Adrenal gland (tissue), 12 donors: ENCODE results near the gene ZNF469. TPM values are rescaled to one million over a fixed set of nuclear protein-coding genes. Genes with fewer than 3 reads are reported as not detected.

ENCODE experiments used
- DNase-seq, 7 donors: peaks; one replicate each; pipeline ENCODE4 v3.0.0-alpha.2; 2019 to 2020
- H3K27ac ChIP-seq, 5 donors: fragments of 200-600 bp; sonication (generic) in 4 of 5; 1 replicate in 3 of 5; 2 replicates in 2 of 5; pipeline versions ENCODE4 v1.5.1 to v1.8.0; 2016 to 2020; ENCODE audit warnings: mild to moderate bottlenecking in 1 of 5
- H3K27me3 ChIP-seq: fragments of 200-600 bp; 2 replicates; pipeline ENCODE4 v1.8.0; 2021
- H3K36me3 ChIP-seq, 2 donors: fragments of 200-600 bp; replicated peaks in 1 of 2; 1 replicate in 1 of 2; 2 replicates in 1 of 2; pipeline versions ENCODE4 v1.5.1 to v1.8.0; 2018 to 2022
- H3K4me1 ChIP-seq, 2 donors: fragments of 200-600 bp; replicated peaks in 1 of 2; 1 replicate in 1 of 2; 2 replicates in 1 of 2; pipeline versions ENCODE4 v1.5.1 to v1.8.0; 2018 to 2021
- H3K4me3 ChIP-seq, 4 donors: fragments of 200-600 bp; sonication (generic) in 3 of 4; one replicate each; pipeline ENCODE4 v1.5.1; 2016 to 2018
- H3K9me3 ChIP-seq, 3 donors: fragments of 200-600 bp; sonication (generic) in 1 of 3; replicated peaks in 1 of 3; 1 replicate in 2 of 3; 2 replicates in 1 of 3; pipeline versions ENCODE4 v1.5.1 to v1.8.0; 2016 to 2021
- CTCF ChIP-seq, 6 experiments: fragments of 450-650 bp in 4 of 6; fragments of 200-600 bp in 2 of 6; sonication (generic) in 1 of 6; IDR thresholded peaks; 1 replicate in 5 of 6; 2 replicates in 1 of 6; pipeline versions ENCODE4 v1.5.1 to v1.8.0; 2016 to 2021; ENCODE audit warnings: antibody characterized with exemption in 6 of 6, mild to moderate bottlenecking in 2 of 6, moderate library complexity in 1 of 6
- POLR2A ChIP-seq, 2 donors: fragments of 450-650 bp; IDR thresholded peaks; one replicate each; pipeline ENCODE4 v1.6.1; 2017; ENCODE audit warnings: antibody characterized with exemption in 2 of 2, mild to moderate bottlenecking in 2 of 2, moderate library complexity in 1 of 2
- WGBS, 4 donors: extraction: QIAGEN DNeasy Blood & Tissue Kit in 2 of 4; methylation state at CpG; one replicate each; pipeline versions ENCODE4 v1.1.5 to v1.1.7; 2013 to 2017; 5-methylcytosine and 5-hydroxymethylcytosine counted together
- intact Hi-C, 2 donors: fragments of 100-400 bp; cut with DNase I; formaldehyde crosslinking; loops; one replicate each; pipeline versions ENCODE4 v1.14.1 to v1.15.0; 2022 to 2023
- polyA plus RNA-seq, 3 donors: library from polyadenylated mRNA; stranded (reverse); fragments of 200-250 nt in 2 of 3; fragments of 350-450 nt in 1 of 3; fragmentation: Illumina TruSeq in 1 of 3; extraction: RNeasy Lipid Tissue Mini Kit (QIAGEN cat#74804) in 1 of 3; gene quantifications; one replicate each; pipeline ENCODE4 v1.2.3, GENCODE V29; 2013 to 2014
- total RNA-seq, 9 donors: library from RNA; depleted of rRNA in 4 of 9; stranded (reverse); fragments of >200 nt in 4 of 9; fragments of 120-200 nt in 1 of 9; fragmentation: NEBNext Ultra II Directional in 1 of 9; extraction: Animal tissue kit (Norgen Biotek cat#: 25700) in 1 of 9; gene quantifications; one replicate each; pipeline versions ENCODE4 v1.1.0 to v1.2.4, GENCODE V29; 2013 to 2023
- donor health status: healthy with polysubstance abuse.
- donor health status: Bipolar disorder and iron deficiency.
- donor health status: DM: yes; HTN: yes; CAD: no.
- donor health status: DM: no; HTN: no; CAD: no.
- donor health status: DM: no; HTN: no; CAD: no.
- donor health status: DM: yes; HTN: yes; CAD: no.

Gene ZNF469
- total and polyA plus RNA-seq, 12 donors, result 0.18 to 5.7 (median 1.9) TPM

GRCh38 chr16:88385831-88386815 lies 3.4 kb downstream of the ZNF469 start:
- no peak for DNase-seq
- H3K36me3 ChIP-seq, result no peaks in the 10 kb centered on the region
- no peak overlapping the region for H3K4me3 ChIP-seq
- no peak overlapping the region for H3K27ac ChIP-seq
- 82 to 92% (median 91%) methylated on average over 26 to 31 of the region's 31 CpGs for WGBS, 4 donors
- H3K4me1 ChIP-seq, result peaks cover 6% of the 10 kb centered on the region in 2 donors
- intact Hi-C loops, result no loop called here
- no peaks in the 10 kb centered on the region for H3K9me3 ChIP-seq
- TF ChIP-seq CTCF (IDR thresholded peaks at IDR 0.05), result no peak
- no peak for TF ChIP-seq POLR2A (IDR thresholded peaks at IDR 0.05)
- no peaks in the 10 kb centered on the region for H3K27me3 ChIP-seq

GRCh38 chr16:88387180-88387765 lies 4.5 kb downstream of the ZNF469 start:
- H3K9me3 ChIP-seq, result no peaks in the 10 kb centered on the region
- no peak overlapping the region for H3K27ac ChIP-seq
- intact Hi-C loops, result no loop called here
- DNase-seq, result no peak
- TF ChIP-seq POLR2A (IDR thresholded peaks at IDR 0.05) (no peak), CTCF (IDR thresholded peaks at IDR 0.05) (no peak)
- no peaks in the 10 kb centered on the region for H3K36me3 ChIP-seq
- H3K27me3 ChIP-seq, result no peaks in the 10 kb centered on the region
- H3K4me3 ChIP-seq, result no peak overlapping the region
- H3K4me1 ChIP-seq, result peaks cover 6% of the 10 kb centered on the region in 2 donors
- WGBS, 4 donors, result 77 to 84% (median 81%) methylated on average over 11 to 29 of the region's 29 CpGs

GRCh38 chr16:88387941-88388627 lies 5.3 kb downstream of the ZNF469 start:
- no peaks in the 10 kb centered on the region for H3K9me3 ChIP-seq
- peak in 1 of 2 donors; percentile 39 for TF ChIP-seq POLR2A (IDR thresholded peaks at IDR 0.05)
- TF ChIP-seq CTCF (IDR thresholded peaks at IDR 0.05), result no peak
- H3K4me1 ChIP-seq, result peaks cover 6% of the 10 kb centered on the region in 2 donors
- no peaks in the 10 kb centered on the region for H3K36me3 ChIP-seq
- WGBS, 4 donors, result 61 to 82% (median 75%) methylated on average over 11 to 27 of the region's 27 CpGs
- H3K4me3 ChIP-seq, result no peak overlapping the region
- DNase-seq, result peak in 4 of 7 donors; percentile 38 to 70 (median 50)
- intact Hi-C loops, result no loop called here
- peak overlapping the region in 1 of 5 donors; percentile 16 for H3K27ac ChIP-seq
- H3K27me3 ChIP-seq, result no peaks in the 10 kb centered on the region

- WGBS, 4 donors, result 83 to 91% (median 90%) methylated on average over 5 to 24 of the region's 24 CpGs
- H3K36me3 ChIP-seq, result no peaks in the 10 kb centered on the region
- H3K9me3 ChIP-seq, result no peaks in the 10 kb centered on the region
- no peak overlapping the region for H3K27ac ChIP-seq
- no peaks in the 10 kb centered on the region for H3K27me3 ChIP-seq
- no peak for DNase-seq
- no peak overlapping the region for H3K4me3 ChIP-seq
- intact Hi-C loops, result no loop called here
- TF ChIP-seq CTCF (IDR thresholded peaks at IDR 0.05) (no peak), POLR2A (IDR thresholded peaks at IDR 0.05) (no peak)
- peaks cover 0 to under 1% of the 10 kb centered on the region in 2 donors for H3K4me1 ChIP-seq
Observed at GRCh38 chr16:88389191-88389590, 6.4 kb downstream of the ZNF469 start.
